GM21825 (cell line): ENCODE results near the gene PNMA6A.
"Not testable (repeated sequence)": the region's sequence is repeated elsewhere in the genome, so short reads cannot be mapped to it uniquely, and the experiment has no call there.

Source experiments
- ATAC-seq: cut with Tn5 transposase; IDR thresholded peaks from one replicate; pipeline ENCODE4 v1.9.1; 2021; ENCODE audit warnings: mild to moderate bottlenecking, moderate library complexity; ENCODE audit not compliant: unreplicated experiment

The PNMA6A gene

GRCh38 chrX:153074935-153075334 lies 2.7 kb downstream of the PNMA6A start:
- no peak for ATAC-seq

- no peak for ATAC-seq
Measured at GRCh38 chrX:153075366-153075765, 3.1 kb downstream of the PNMA6A start.

GRCh38 chrX:153077437-153078135 lies 5.3 kb downstream of the PNMA6A start:
- ATAC-seq, result not testable (repeated sequence)

- ATAC-seq, result not testable (repeated sequence)
Measured at GRCh38 chrX:153083238-153083923, 11.1 kb downstream of the PNMA6A start.

- no peak for ATAC-seq
Measured at GRCh38 chrX:153102418-153102817, 30.2 kb downstream of the PNMA6A start.

GRCh38 chrX:153104959-153105358 lies 32.7 kb downstream of the PNMA6A start:
- not testable (repeated sequence) for ATAC-seq

- not testable (repeated sequence) for ATAC-seq
Measured at GRCh38 chrX:153106092-153106801, 34.0 kb downstream of the PNMA6A start.

- ATAC-seq, result not testable (repeated sequence)
Measured at GRCh38 chrX:153110735-153111134, 38.5 kb downstream of the PNMA6A start.

GRCh38 chrX:153113851-153114250 lies 41.6 kb downstream of the PNMA6A start:
- not testable (repeated sequence) for ATAC-seq

GRCh38 chrX:153117754-153118153 lies 45.5 kb downstream of the PNMA6A start:
- not testable (repeated sequence) for ATAC-seq

GRCh38 chrX:153120230-153120629 lies 48.0 kb downstream of the PNMA6A start:
- not testable (repeated sequence) for ATAC-seq

- not testable (repeated sequence) for ATAC-seq
Measured at GRCh38 chrX:153123468-153123867, 51.2 kb downstream of the PNMA6A start.
